ENCODE measurements around the gene PSTPIP2. TPM values are rescaled to one million over a fixed set of nuclear protein-coding genes. Genes with fewer than 3 reads are reported as not detected.

The PSTPIP2 gene
- total and polyA plus RNA-seq, 9 of the 15 experiments (the other 6 are each of a cell fraction or from before 2014, with no cell fraction given), result 14.0 to 45.7 (median 27.1) TPM

DNA sequence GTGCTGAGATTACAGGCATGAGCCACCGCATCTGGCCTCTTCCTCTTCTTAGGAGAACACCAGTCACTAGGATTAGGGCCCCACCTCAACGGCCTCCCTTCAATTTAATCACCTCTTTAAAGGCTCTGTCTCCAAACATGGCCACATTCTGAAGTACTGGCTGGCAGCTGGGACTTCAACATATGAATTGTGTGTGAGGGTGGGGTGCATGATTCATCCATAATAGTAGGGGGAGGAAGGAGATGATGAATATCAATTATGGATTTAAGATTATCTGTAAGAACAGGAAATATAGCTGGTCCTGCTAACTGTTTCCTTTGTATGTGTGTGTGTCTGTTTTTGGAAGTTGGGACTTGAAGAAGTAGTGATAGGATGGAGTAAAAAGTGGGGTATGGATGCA, 90.2 kb downstream of the PSTPIP2 start (continued):
- TF ChIP-seq HINFP (tag; conservative IDR thresholded peaks at IDR 0.05; ENCODE audit: low read depth), result no peak
- TF ChIP-seq FOXP1 (CRISPR knock-in tag; IDR thresholded peaks at IDR 0.05), result no peak
- TF ChIP-seq IRF9 (tag; IDR thresholded peaks at IDR 0.05), result no peak

DNA sequence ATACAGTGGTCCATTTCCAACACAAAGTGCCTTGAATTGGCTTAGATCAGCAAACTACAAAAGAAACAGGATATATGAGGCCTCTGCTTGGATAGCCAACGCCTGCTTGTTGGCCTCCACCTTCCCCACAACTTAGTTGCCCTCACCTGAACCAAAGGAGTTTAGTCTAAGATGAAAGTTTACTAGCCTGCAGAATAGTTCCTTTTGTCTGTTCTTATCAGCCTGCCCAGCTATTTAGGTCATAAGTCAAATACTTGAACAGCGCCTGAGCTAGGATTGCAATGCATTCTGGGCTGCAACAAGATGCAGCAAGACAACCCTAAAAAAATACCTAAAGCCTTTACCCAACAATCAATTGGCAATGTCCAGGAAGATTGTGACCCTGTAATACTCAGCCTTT, 91.8 kb downstream of the PSTPIP2 start:
- Histone ChIP-seq H2AFZ (ENCODE audit: low read depth, low read length) (no peak overlapping the region), H3K36me3 (ENCODE audit: control insufficient read depth, insufficient read depth, low read length) (peaks cover 6% of the 10 kb centered on the region; the same call in 1 of the 3 replicates), H3K4me2 (ENCODE audit: insufficient read depth, low read length) (no peak overlapping the region; the same call in 1 of the 2 replicates), H3K27ac (ENCODE audit: extremely low read depth, low read depth, low read length) (no peak overlapping the region), H3K9ac (ENCODE audit: insufficient read depth in 1 of 2, low read depth in 2 of 2, low read length in 2 of 2) (no peak overlapping the region), H3K79me2 (ENCODE audit: control insufficient read depth, insufficient read depth, low read length) (no peaks in the 10 kb centered on the region), H3K9me3 (replicated peaks; ENCODE audit: control insufficient read depth, insufficient read depth, low read depth, low read length) (no peaks in the 10 kb centered on the region), H4K20me1 (replicated peaks; ENCODE audit: control insufficient read depth, insufficient read depth, low read length) (no peaks in the 10 kb centered on the region), H3K27me3 (ENCODE audit: control insufficient read depth in 2 of 2, insufficient read depth in 2 of 2, low read length in 2 of 2) (no peaks in the 10 kb centered on the region), H3K9me1 (ENCODE audit: control insufficient read depth, insufficient read depth, low read length) (no peaks in the 10 kb centered on the region), H3K4me1 (replicated peaks in 1 of 2; ENCODE audit: control insufficient read depth in 2 of 2, insufficient read depth in 2 of 2, low read length in 2 of 2) (peaks cover 0 to 10% of the 10 kb centered on the region in 2 experiments; a peak in 3 of 5 replicates), H3K4me3 (no peak overlapping the region)
- intact Hi-C loops (cut with micrococcal nuclease) (no loop called here), in situ Hi-C loops (cut with MboI) (no loop called here)
- DNase-seq (ENCODE audit: extremely low read depth in 1 of 4, low spot score in 3 of 4) (peak in 1 of 4 experiments; percentile 41), FAIRE-seq (peak; percentile 69), ATAC-seq (peak; percentile 65)
- BruUV-seq (replicated peaks), result no TSS peak
- CTCF ChIA-PET (ENCODE audit: low intra/inter-chr PET ratio), result no interaction called here
- WGBS (ENCODE audit: insufficient coverage, low coverage, missing lambda C conversion rate), result 15% methylated on average over 2 of the region's 2 CpGs
- POLR2A ChIA-PET, result interaction anchor here (0.6 kb wide), 1 partner anchor 48 kb away, joined by 5 read pairs; no protein-coding TSS in a partner anchor
- TF ChIP-seq TAL1 (IDR thresholded peaks at IDR 0.05) (peak; percentile 44; the same call in 1 of the 2 replicates), TCF3 (CRISPR knock-in tag; IDR thresholded peaks at IDR 0.05) (peak; percentile 70), HMBOX1 (IDR thresholded peaks at IDR 0.05) (peak; percentile 95), SMARCA4 (IDR thresholded peaks at IDR 0.05) (peak; percentile 40; the same call in 1 of the 2 replicates), PCBP2 (IDR thresholded peaks at IDR 0.05; ENCODE audit: low read depth, low read length, poor library complexity, severe bottlenecking) (no peak), NR2C2 (CRISPR knock-in tag; IDR thresholded peaks at IDR 0.05) (no peak), NR2C2 (tag; IDR thresholded peaks at IDR 0.05) (peak; percentile 49; the same call in 1 of the 2 replicates), SMAD4 (CRISPR knock-in tag; conservative IDR thresholded peaks at IDR 0.05) (0 out of 2 replicates have a peak, but pooled peaks have one; percentile 29), MEIS2 (IDR thresholded peaks at IDR 0.05; ENCODE audit: partially characterized antibody) (peak; percentile 45), ZNF444 (CRISPR knock-in tag; IDR thresholded peaks at IDR 0.05) (no peak), ARID1B (IDR thresholded peaks at IDR 0.05) (peak; percentile 65), NCOR1 (IDR thresholded peaks at IDR 0.05) (peak; percentile 63; the same call in 1 of the 2 replicates), ZFP91 (CRISPR knock-in tag; IDR thresholded peaks at IDR 0.05) (no peak), U2AF2 (optimal IDR thresholded peaks at IDR 0.05; ENCODE audit: low read depth, low read length) (no peak), CBFA2T3 (IDR thresholded peaks at IDR 0.05) (peak; percentile 47)
